Fibroblast of skin of back (primary cell): Measurements from ENCODE around the gene NTM.
"Not testable (repeated sequence)": the region's sequence is repeated elsewhere in the genome, so short reads cannot be mapped to it uniquely, and the experiment has no call there.

Source experiments
- DNase-seq: peaks from one replicate; pipeline ENCODE4 v3.0.0-alpha.2; 2013

NTM gene

GRCh38 chr11:132342408-132342807 is 972.0 kb downstream of the NTM start:
- DNase-seq: no peak

GRCh38 chr11:132343445-132344175 is 973.2 kb downstream of the NTM start:
- DNase-seq: peak; percentile 20

GRCh38 chr11:132346558-132347148 is 976.2 kb downstream of the NTM start:
- no peak for DNase-seq

GRCh38 chr11:132347156-132348090 is 977.0 kb downstream of the NTM start:
- no peak for DNase-seq

GRCh38 chr11:132349811-132350733 is 979.7 kb downstream of the NTM start:
- DNase-seq: peak; percentile 40

GRCh38 chr11:132351050-132351449 is 980.6 kb downstream of the NTM start:
- no peak for DNase-seq

- DNase-seq: no peak
Measured at GRCh38 chr11:132352497-132352896, 982.1 kb downstream of the NTM start.

- DNase-seq: no peak
Measured at GRCh38 chr11:132353255-132353654, 982.8 kb downstream of the NTM start.

- DNase-seq: no peak
Measured at GRCh38 chr11:132357811-132358572, 987.6 kb downstream of the NTM start.

GRCh38 chr11:132358573-132358953 is 988.1 kb downstream of the NTM start:
- no peak for DNase-seq

- DNase-seq: no peak
Measured at GRCh38 chr11:132361011-132361550, 990.7 kb downstream of the NTM start.

- no peak for DNase-seq
Measured at GRCh38 chr11:132365650-132366049, 995.2 kb downstream of the NTM start.

GRCh38 chr11:132367293-132367692 is 996.9 kb downstream of the NTM start:
- DNase-seq: no peak

GRCh38 chr11:132370114-132370513 is 999.7 kb downstream of the NTM start:
- DNase-seq: not testable (repeated sequence)

- DNase-seq: no peak
Measured at GRCh38 chr11:132373405-132374143, 1003.2 kb downstream of the NTM start.

- DNase-seq: no peak
Measured at GRCh38 chr11:132379540-132379939, 1009.1 kb downstream of the NTM start.
